ENCODE data around the gene OGG1. TPM values are rescaled to one million over a fixed set of nuclear protein-coding genes. Genes with fewer than 3 reads are reported as not detected.

Gene OGG1
- polyA plus RNA-seq (2013, experiment 1 of 2), result 26.5 TPM
- polyA plus RNA-seq (2013, experiment 2 of 2), result 25.0 TPM

DNA sequence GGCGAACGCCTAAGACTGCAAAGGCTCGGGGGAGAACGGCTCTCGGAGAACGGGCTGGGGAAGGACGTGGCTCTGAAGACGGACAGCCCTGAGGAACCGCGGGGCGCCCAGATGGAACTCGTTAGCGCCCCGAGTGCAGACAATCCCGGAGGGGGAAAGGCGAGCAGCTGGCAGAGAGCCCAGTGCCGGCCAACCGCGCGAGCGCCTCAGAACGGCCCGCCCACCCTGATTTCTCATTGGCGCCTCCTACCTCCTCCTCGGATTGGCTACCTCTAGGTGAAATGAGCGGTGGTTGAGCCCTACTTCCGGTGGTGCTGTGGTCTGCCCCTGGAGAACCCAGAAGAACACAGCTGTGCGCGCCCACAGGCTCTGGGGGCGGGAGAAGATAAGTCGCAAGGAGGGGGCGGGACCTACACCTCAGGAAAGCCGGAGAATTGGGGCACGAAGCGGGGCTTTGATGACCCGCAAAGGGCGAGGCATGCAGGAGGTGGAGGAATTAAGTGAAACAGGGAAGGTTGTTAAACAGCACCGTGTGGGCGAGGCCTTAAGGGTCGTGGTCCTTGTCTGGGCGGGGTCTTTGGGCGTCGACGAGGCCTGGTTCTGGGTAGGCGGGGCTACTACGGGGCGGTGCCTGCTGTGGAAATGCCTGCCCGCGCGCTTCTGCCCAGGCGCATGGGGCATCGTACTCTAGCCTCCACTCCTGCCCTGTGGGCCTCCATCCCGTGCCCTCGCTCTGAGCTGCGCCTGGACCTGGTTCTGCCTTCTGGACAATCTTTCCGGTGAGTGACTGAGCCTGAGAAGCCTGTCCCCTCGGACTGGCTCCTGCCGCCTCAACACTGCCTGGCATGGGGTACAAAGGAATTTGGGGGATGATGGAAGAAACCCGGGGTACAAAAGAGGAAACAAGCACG lies at the start of gene OGG1:
OGG1 (plus strand) TSS at position 308 of the 911 bp plus-strand sequence; CDS start at position 643, 335 bp downstream.
- under 1% methylated on average over 58 of the region's 60 CpGs for WGBS

DNA sequence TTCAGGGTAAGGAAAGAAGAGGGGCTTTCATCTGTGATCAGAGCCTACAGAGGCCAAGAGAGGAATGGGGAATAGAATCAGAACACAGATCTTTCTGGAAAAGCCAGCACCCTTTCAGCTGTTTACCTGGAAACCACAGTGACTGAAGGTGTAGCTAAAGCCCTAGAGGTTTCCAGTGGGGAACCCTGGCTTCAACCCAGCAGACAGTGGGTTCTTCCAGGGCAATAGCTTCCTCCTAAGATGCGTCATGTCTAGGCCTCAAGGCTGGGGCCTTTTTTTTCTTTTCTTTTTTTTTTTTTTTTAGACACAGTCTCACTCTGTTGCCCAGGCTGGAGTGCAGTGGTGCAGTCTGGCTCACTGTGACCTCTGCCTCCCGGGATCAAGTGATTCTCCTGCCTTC lies 49.2 kb upstream of the OGG1 start:
- Histone ChIP-seq H4K8ac (ENCODE audit: low read length) (no peak overlapping the region), H3K18ac (ENCODE audit: low read depth in 1 of 2, low read length in 2 of 2) (no peak overlapping the region), H3K79me1 (replicated peaks; ENCODE audit: low read length, poor library complexity, severe bottlenecking) (peaks cover 1% of the 10 kb centered on the region), H3K27ac (ENCODE audit: low read length, poor library complexity, severe bottlenecking) (no peak overlapping the region), H3K4ac (ENCODE audit: low read depth in 1 of 2, low read length in 2 of 2) (no peak overlapping the region), H3K9me3 (ENCODE audit: control insufficient read depth, low read length) (no peaks in the 10 kb centered on the region), H3K14ac (ENCODE audit: low read length in 2 of 2) (no peak overlapping the region), H2BK15ac (ENCODE audit: low read depth, poor library complexity, severe bottlenecking) (no peak overlapping the region), H3K36me3 (ENCODE audit: control insufficient read depth in 1 of 2, insufficient read depth in 2 of 2, low read depth in 1 of 2, low read length in 2 of 2) (peaks cover 46 to 63% of the 10 kb centered on the region in 2 experiments), H2BK120ac (ENCODE audit: low read depth, low read length) (no peak overlapping the region), H2AK5ac (ENCODE audit: low read length, severe bottlenecking) (no peak overlapping the region), H3K4me2 (ENCODE audit: low read length, poor library complexity, severe bottlenecking) (no peak overlapping the region), H3K4me3 (ENCODE audit: insufficient read depth in 1 of 2, low read depth in 1 of 2, low read length in 2 of 2) (no peak overlapping the region), H2AFZ (ENCODE audit: low read depth, low read length) (no peak overlapping the region), H3K9ac (ENCODE audit: low read length) (no peak overlapping the region), H2BK5ac (ENCODE audit: low read depth, low read length, poor library complexity, severe bottlenecking) (no peak overlapping the region), H3K23ac (ENCODE audit: low read length in 2 of 2) (no peak overlapping the region), H2BK12ac (ENCODE audit: low read length in 2 of 2) (no peak overlapping the region), H3K4me1 (ENCODE audit: control insufficient read depth, insufficient read depth, low read depth, low read length) (peaks cover 17% of the 10 kb centered on the region), H4K91ac (ENCODE audit: low read length) (no peak overlapping the region), H3K27me3 (ENCODE audit: control insufficient read depth in 1 of 2, insufficient read depth in 1 of 2, low read length in 2 of 2) (peaks cover 22% of the 10 kb centered on the region in 2 experiments)
- WGBS, result 78% methylated on average over 2 of the region's 2 CpGs
- no peak for DNase-seq

More for the DNA sequence above, at the start of gene OGG1:
- Histone ChIP-seq H3K27me3 (ENCODE audit: control insufficient read depth in 1 of 2, insufficient read depth in 1 of 2, low read length in 2 of 2) (no peaks in the 10 kb centered on the region), H2AFZ (ENCODE audit: low read depth, low read length) (peak within 1 kb of the TSS; percentile 62), H3K23ac (ENCODE audit: low read length in 2 of 2) (peak within 1 kb of the TSS in 1 of 2 experiments; percentile 77), H3K9ac (ENCODE audit: low read length) (peak within 1 kb of the TSS; percentile 93), H3K4me3 (ENCODE audit: insufficient read depth in 1 of 2, low read depth in 1 of 2, low read length in 2 of 2) (peak within 1 kb of the TSS; percentile 81 to 100), H3K9me3 (ENCODE audit: control insufficient read depth, low read length) (no peaks in the 10 kb centered on the region), H3K4ac (ENCODE audit: low read depth in 1 of 2, low read length in 2 of 2) (peak within 1 kb of the TSS; percentile 82 to 88), H4K8ac (ENCODE audit: low read length) (peak within 1 kb of the TSS; percentile 95), H3K18ac (ENCODE audit: low read depth in 1 of 2, low read length in 2 of 2) (peak within 1 kb of the TSS; percentile 90 to 93), H3K14ac (ENCODE audit: low read length in 2 of 2) (peak within 1 kb of the TSS in 1 of 2 experiments; percentile 93), H2BK15ac (ENCODE audit: low read depth, poor library complexity, severe bottlenecking) (peak within 1 kb of the TSS; percentile 88), H2BK5ac (ENCODE audit: low read depth, low read length, poor library complexity, severe bottlenecking) (peak within 1 kb of the TSS; percentile 68), H3K36me3 (ENCODE audit: control insufficient read depth in 1 of 2, insufficient read depth in 2 of 2, low read depth in 1 of 2, low read length in 2 of 2) (peaks cover 51 to 68% of the 10 kb centered on the region in 2 experiments), H2BK12ac (ENCODE audit: low read length in 2 of 2) (peak within 1 kb of the TSS; percentile 64 to 78), H2BK120ac (ENCODE audit: low read depth, low read length) (peak within 1 kb of the TSS; percentile 76), H4K91ac (ENCODE audit: low read length) (peak within 1 kb of the TSS; percentile 97), H3K4me1 (ENCODE audit: control insufficient read depth, insufficient read depth, low read depth, low read length) (peaks cover 29% of the 10 kb centered on the region), H3K4me2 (ENCODE audit: low read length, poor library complexity, severe bottlenecking) (peak within 1 kb of the TSS; percentile 86), H2AK5ac (ENCODE audit: low read length, severe bottlenecking) (peak within 1 kb of the TSS; percentile 49), H3K27ac (ENCODE audit: low read length, poor library complexity, severe bottlenecking) (peak within 1 kb of the TSS; percentile 97), H3K79me1 (replicated peaks; ENCODE audit: low read length, poor library complexity, severe bottlenecking) (peaks cover 31% of the 10 kb centered on the region)
- peak; percentile 99 for DNase-seq

DNA sequence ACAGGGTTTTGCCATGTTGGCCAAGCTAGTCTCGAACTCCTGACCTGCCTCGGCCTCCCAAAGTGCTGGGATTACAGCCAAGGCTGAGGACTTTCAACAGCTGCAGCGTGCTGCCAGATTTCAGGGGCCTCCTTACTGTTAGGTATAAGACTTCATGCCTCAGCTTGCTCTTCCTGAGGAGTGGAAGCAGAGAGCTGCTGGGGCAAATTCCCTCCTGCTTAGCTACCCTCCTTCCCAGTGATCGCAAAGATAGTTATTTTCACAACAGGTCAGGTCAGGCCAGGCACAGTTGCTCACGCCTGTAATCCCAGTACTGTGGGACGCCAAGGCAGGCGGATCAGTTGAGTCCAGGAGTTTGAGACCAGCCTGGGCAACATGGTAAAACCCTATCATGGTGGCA lies 48.7 kb upstream of the OGG1 start:
- peaks cover 1% of the 10 kb centered on the region for H3K79me1 ChIP-seq (replicated peaks; ENCODE audit: low read length, poor library complexity, severe bottlenecking)
- H2AFZ ChIP-seq (ENCODE audit: low read depth, low read length), result no peak overlapping the region
- no peaks in the 10 kb centered on the region for H3K9me3 ChIP-seq (ENCODE audit: control insufficient read depth, low read length)
- no peak overlapping the region for H2AK5ac ChIP-seq (ENCODE audit: low read length, severe bottlenecking)
- peaks cover 42 to 58% of the 10 kb centered on the region in 2 experiments for H3K36me3 ChIP-seq (ENCODE audit: control insufficient read depth in 1 of 2, insufficient read depth in 2 of 2, low read depth in 1 of 2, low read length in 2 of 2)
- no peak overlapping the region for H2BK120ac ChIP-seq (ENCODE audit: low read depth, low read length)
- no peak overlapping the region for H3K9ac ChIP-seq (ENCODE audit: low read length)
- H3K27me3 ChIP-seq (ENCODE audit: control insufficient read depth in 1 of 2, insufficient read depth in 1 of 2, low read length in 2 of 2), result peaks cover 25 to 27% of the 10 kb centered on the region in 2 experiments
- no peak overlapping the region for H4K91ac ChIP-seq (ENCODE audit: low read length)
- H3K18ac ChIP-seq (ENCODE audit: low read depth in 1 of 2, low read length in 2 of 2), result no peak overlapping the region
- H4K8ac ChIP-seq (ENCODE audit: low read length), result no peak overlapping the region
- no peak overlapping the region for H3K23ac ChIP-seq (ENCODE audit: low read length in 2 of 2)
- no peak overlapping the region for H3K4ac ChIP-seq (ENCODE audit: low read depth in 1 of 2, low read length in 2 of 2)
- no peak overlapping the region for H2BK5ac ChIP-seq (ENCODE audit: low read depth, low read length, poor library complexity, severe bottlenecking)
- H3K4me3 ChIP-seq (ENCODE audit: insufficient read depth in 1 of 2, low read depth in 1 of 2, low read length in 2 of 2), result no peak overlapping the region
- 96% methylated on average over 7 of the region's 7 CpGs for WGBS
- H2BK12ac ChIP-seq (ENCODE audit: low read length in 2 of 2), result no peak overlapping the region
- no peak overlapping the region for H3K27ac ChIP-seq (ENCODE audit: low read length, poor library complexity, severe bottlenecking)
- no peak for DNase-seq
- no peak overlapping the region for H3K4me2 ChIP-seq (ENCODE audit: low read length, poor library complexity, severe bottlenecking)
- peaks cover 17% of the 10 kb centered on the region for H3K4me1 ChIP-seq (ENCODE audit: control insufficient read depth, insufficient read depth, low read depth, low read length)
- no peak overlapping the region for H2BK15ac ChIP-seq (ENCODE audit: low read depth, poor library complexity, severe bottlenecking)
- no peak overlapping the region for H3K14ac ChIP-seq (ENCODE audit: low read length in 2 of 2)

DNA sequence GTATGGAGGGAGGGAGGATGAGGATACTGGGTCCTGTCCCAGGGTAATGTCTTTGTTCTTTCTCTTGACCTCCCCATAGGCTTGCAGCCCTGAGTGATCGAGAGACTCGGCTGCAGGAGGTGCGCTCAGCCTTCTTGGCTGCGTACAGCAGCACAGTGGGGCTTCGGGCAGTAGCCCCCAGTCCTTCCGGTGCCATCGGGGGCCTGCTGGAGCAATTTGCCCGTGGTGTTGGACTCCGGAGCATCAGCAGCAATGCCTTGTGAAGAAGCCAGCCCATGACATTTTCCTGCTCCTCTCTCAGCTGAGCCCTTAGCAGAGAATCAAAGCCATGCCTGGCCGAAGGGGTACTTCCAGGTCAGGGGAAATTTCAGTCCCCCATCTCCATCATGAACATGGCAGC lies 48.0 kb upstream of the OGG1 start:
- Histone ChIP-seq H3K27ac (ENCODE audit: low read length, poor library complexity, severe bottlenecking) (no peak overlapping the region), H3K36me3 (ENCODE audit: control insufficient read depth in 1 of 2, insufficient read depth in 2 of 2, low read depth in 1 of 2, low read length in 2 of 2) (peaks cover 38 to 52% of the 10 kb centered on the region in 2 experiments), H3K27me3 (ENCODE audit: control insufficient read depth in 1 of 2, insufficient read depth in 1 of 2, low read length in 2 of 2) (peaks cover 32 to 34% of the 10 kb centered on the region in 2 experiments), H4K8ac (ENCODE audit: low read length) (no peak overlapping the region), H3K18ac (ENCODE audit: low read depth in 1 of 2, low read length in 2 of 2) (no peak overlapping the region), H3K79me1 (replicated peaks; ENCODE audit: low read length, poor library complexity, severe bottlenecking) (peaks cover 1% of the 10 kb centered on the region), H3K14ac (ENCODE audit: low read length in 2 of 2) (no peak overlapping the region), H4K91ac (ENCODE audit: low read length) (no peak overlapping the region), H2BK5ac (ENCODE audit: low read depth, low read length, poor library complexity, severe bottlenecking) (no peak overlapping the region), H2AFZ (ENCODE audit: low read depth, low read length) (no peak overlapping the region), H2BK120ac (ENCODE audit: low read depth, low read length) (no peak overlapping the region), H3K9ac (ENCODE audit: low read length) (no peak overlapping the region), H2BK12ac (ENCODE audit: low read length in 2 of 2) (no peak overlapping the region), H3K9me3 (ENCODE audit: control insufficient read depth, low read length) (no peaks in the 10 kb centered on the region), H2AK5ac (ENCODE audit: low read length, severe bottlenecking) (no peak overlapping the region), H3K4me3 (ENCODE audit: insufficient read depth in 1 of 2, low read depth in 1 of 2, low read length in 2 of 2) (no peak overlapping the region), H3K4ac (ENCODE audit: low read depth in 1 of 2, low read length in 2 of 2) (no peak overlapping the region), H3K4me1 (ENCODE audit: control insufficient read depth, insufficient read depth, low read depth, low read length) (peaks cover 17% of the 10 kb centered on the region), H3K4me2 (ENCODE audit: low read length, poor library complexity, severe bottlenecking) (no peak overlapping the region), H2BK15ac (ENCODE audit: low read depth, poor library complexity, severe bottlenecking) (no peak overlapping the region), H3K23ac (ENCODE audit: low read length in 2 of 2) (no peak overlapping the region)
- 95% methylated on average over 10 of the region's 10 CpGs for WGBS
- DNase-seq, result no peak
